GM21529 (cell line): ENCODE measurements around the gene DUT.

Experiments used
- ATAC-seq: cut with Tn5 transposase; IDR thresholded peaks from one replicate; pipeline ENCODE4 v1.9.1; 2021; ENCODE audit not compliant: unreplicated experiment

The DUT gene

GRCh38 chr15:48367483-48367882 lies 36.3 kb downstream of the DUT start:
- ATAC-seq, result no peak

- ATAC-seq, result no peak
Observed at GRCh38 chr15:48370460-48370859, 39.2 kb downstream of the DUT start.

- no peak for ATAC-seq
Observed at GRCh38 chr15:48371550-48371949, 40.3 kb downstream of the DUT start.

- no peak for ATAC-seq
Observed at GRCh38 chr15:48371961-48372360, 40.7 kb downstream of the DUT start.

GRCh38 chr15:48373821-48374451 lies 42.7 kb downstream of the DUT start:
- no peak for ATAC-seq

GRCh38 chr15:48374472-48374871 lies 43.2 kb downstream of the DUT start:
- ATAC-seq, result no peak

- ATAC-seq, result no peak
Observed at GRCh38 chr15:48375767-48376166, 44.5 kb downstream of the DUT start.

GRCh38 chr15:48380198-48380597 lies 49.0 kb downstream of the DUT start:
- no peak for ATAC-seq

GRCh38 chr15:48381861-48382260 lies 50.6 kb downstream of the DUT start:
- no peak for ATAC-seq

- no peak for ATAC-seq
Observed at GRCh38 chr15:48383031-48383430, 51.8 kb downstream of the DUT start.

- ATAC-seq, result no peak
Observed at GRCh38 chr15:48384616-48385015, 53.4 kb downstream of the DUT start.

GRCh38 chr15:48385031-48385830 lies 54.0 kb downstream of the DUT start:
- no peak for ATAC-seq

GRCh38 chr15:48388016-48388851 lies 57.0 kb downstream of the DUT start:
- ATAC-seq, result no peak

- ATAC-seq, result no peak
Observed at GRCh38 chr15:48388910-48389309, 57.7 kb downstream of the DUT start.

- ATAC-seq, result no peak
Observed at GRCh38 chr15:48389691-48390143, 58.5 kb downstream of the DUT start.

- no peak for ATAC-seq
Observed at GRCh38 chr15:48391950-48392349, 60.7 kb downstream of the DUT start.

- ATAC-seq, result no peak
Observed at GRCh38 chr15:48392356-48392755, 61.1 kb downstream of the DUT start.
